ENCODE data around the gene CSPG4.
"Not testable (repeated sequence)": the region's sequence is repeated elsewhere in the genome, so short reads cannot be mapped to it uniquely, and the experiment has no call there.

CSPG4 gene

GRCh38 chr15:75712668-75713337, at the start of gene CSPG4:
TSS of gene CSPG4 (minus strand) at chr15:75712848. CDS start at chr15:75712755, 93 bp downstream.
- no peaks in the 10 kb centered on the region for H3K36me3 ChIP-seq (ENCODE audit: insufficient read depth, low read length)
- TF ChIP-seq CTCF (IDR thresholded peaks at IDR 0.05; ENCODE audit: borderline replicate concordance, extremely low read depth, low read length, poor library complexity, severe bottlenecking) (no peak), EZH2 (IDR thresholded peaks at IDR 0.05; ENCODE audit: borderline replicate concordance, low read depth, low read length, severe bottlenecking) (no peak)
- no peaks in the 10 kb centered on the region for H3K4me1 ChIP-seq (ENCODE audit: insufficient read depth, low read length)
- H3K9me3 ChIP-seq (ENCODE audit: insufficient read depth, low read length, severe bottlenecking), result no peaks in the 10 kb centered on the region
- no peak within 1 kb of the TSS for H3K4me2 ChIP-seq (ENCODE audit: insufficient read depth, low read length)
- no peak within 1 kb of the TSS for H3K4me3 ChIP-seq (ENCODE audit: low read depth in 1 of 2, low read length in 2 of 2)
- no peaks in the 10 kb centered on the region for H3K27me3 ChIP-seq (ENCODE audit: insufficient read depth, low read length, poor library complexity)
- DNase-seq (no peak), ATAC-seq (ENCODE audit: insufficient read depth, low read depth) (no peak)
- H3K27ac ChIP-seq (ENCODE audit: low read length), result no peak within 1 kb of the TSS
- H2AFZ ChIP-seq (ENCODE audit: low read depth, low read length), result no peak within 1 kb of the TSS
- no peak within 1 kb of the TSS for H3K9ac ChIP-seq (ENCODE audit: low read depth, low read length)
- H4K20me1 ChIP-seq (ENCODE audit: insufficient read depth, low read length), result no peaks in the 10 kb centered on the region; the same call in 1 of the 2 replicates
- H3K79me2 ChIP-seq (ENCODE audit: insufficient read depth, low read length), result no peaks in the 10 kb centered on the region

GRCh38 chr15:75762357-75762718, 49.7 kb upstream of the CSPG4 start:
- ATAC-seq (ENCODE audit: insufficient read depth, low read depth); H3K79me2 ChIP-seq (ENCODE audit: insufficient read depth, low read length); H3K27me3 ChIP-seq (ENCODE audit: insufficient read depth, low read length, poor library complexity); H3K4me2 ChIP-seq (ENCODE audit: insufficient read depth, low read length); H3K36me3 ChIP-seq (ENCODE audit: insufficient read depth, low read length); H3K9me3 ChIP-seq (ENCODE audit: insufficient read depth, low read length, severe bottlenecking); H3K4me3 ChIP-seq (ENCODE audit: low read depth in 1 of 2, low read length in 2 of 2); H3K9ac ChIP-seq (ENCODE audit: low read depth, low read length); H3K27ac ChIP-seq (ENCODE audit: low read length); H4K20me1 ChIP-seq (ENCODE audit: insufficient read depth, low read length); DNase-seq; H2AFZ ChIP-seq (ENCODE audit: low read depth, low read length): not testable (repeated sequence)
- H3K4me1 ChIP-seq (ENCODE audit: insufficient read depth, low read length), result peaks cover 19% of the 10 kb centered on the region; the same call in 1 of the 2 replicates

- no peak overlapping the region for H3K4me3 ChIP-seq (ENCODE audit: low read depth in 1 of 2, low read length in 2 of 2)
These were observed 49.1 kb upstream of the CSPG4 start for GRCh38 chr15:75761446-75762356.

More at GRCh38 chr15:75761446-75762356, 49.1 kb upstream of the CSPG4 start:
- H3K9ac ChIP-seq (ENCODE audit: low read depth, low read length), result no peak overlapping the region
- no peaks in the 10 kb centered on the region for H4K20me1 ChIP-seq (ENCODE audit: insufficient read depth, low read length)
- H3K36me3 ChIP-seq (ENCODE audit: insufficient read depth, low read length), result no peaks in the 10 kb centered on the region
- no peaks in the 10 kb centered on the region for H3K27me3 ChIP-seq (ENCODE audit: insufficient read depth, low read length, poor library complexity)
- H3K9me3 ChIP-seq (ENCODE audit: insufficient read depth, low read length, severe bottlenecking), result no peaks in the 10 kb centered on the region
- ATAC-seq (ENCODE audit: insufficient read depth, low read depth), result no peak
- TF ChIP-seq EZH2 (IDR thresholded peaks at IDR 0.05; ENCODE audit: borderline replicate concordance, low read depth, low read length, severe bottlenecking) (no peak), CTCF (IDR thresholded peaks at IDR 0.05; ENCODE audit: borderline replicate concordance, extremely low read depth, low read length, poor library complexity, severe bottlenecking) (no peak)
- H2AFZ ChIP-seq (ENCODE audit: low read depth, low read length), result no peak overlapping the region
- peaks cover 21% of the 10 kb centered on the region; the same call in 1 of the 2 replicates for H3K4me1 ChIP-seq (ENCODE audit: insufficient read depth, low read length)
- no peaks in the 10 kb centered on the region for H3K79me2 ChIP-seq (ENCODE audit: insufficient read depth, low read length)
- H3K27ac ChIP-seq (ENCODE audit: low read length), result no peak overlapping the region
- H3K4me2 ChIP-seq (ENCODE audit: insufficient read depth, low read length), result no peak overlapping the region
- no peak for DNase-seq

All from DND-41 (cell line).